NCI-H187 treated with DMSO at 0.1 percent for 48 hours (cell line): ENCODE data around the gene TK2.
"Not testable (repeated sequence)": the region's sequence is repeated elsewhere in the genome, so short reads cannot be mapped to it uniquely, and the experiment has no call there.

ENCODE experiments used
- DNase-seq: peaks from one replicate; lab custom pipeline; 2025; lab: John Stamatoyannopoulos, UW

The TK2 gene

DNA sequence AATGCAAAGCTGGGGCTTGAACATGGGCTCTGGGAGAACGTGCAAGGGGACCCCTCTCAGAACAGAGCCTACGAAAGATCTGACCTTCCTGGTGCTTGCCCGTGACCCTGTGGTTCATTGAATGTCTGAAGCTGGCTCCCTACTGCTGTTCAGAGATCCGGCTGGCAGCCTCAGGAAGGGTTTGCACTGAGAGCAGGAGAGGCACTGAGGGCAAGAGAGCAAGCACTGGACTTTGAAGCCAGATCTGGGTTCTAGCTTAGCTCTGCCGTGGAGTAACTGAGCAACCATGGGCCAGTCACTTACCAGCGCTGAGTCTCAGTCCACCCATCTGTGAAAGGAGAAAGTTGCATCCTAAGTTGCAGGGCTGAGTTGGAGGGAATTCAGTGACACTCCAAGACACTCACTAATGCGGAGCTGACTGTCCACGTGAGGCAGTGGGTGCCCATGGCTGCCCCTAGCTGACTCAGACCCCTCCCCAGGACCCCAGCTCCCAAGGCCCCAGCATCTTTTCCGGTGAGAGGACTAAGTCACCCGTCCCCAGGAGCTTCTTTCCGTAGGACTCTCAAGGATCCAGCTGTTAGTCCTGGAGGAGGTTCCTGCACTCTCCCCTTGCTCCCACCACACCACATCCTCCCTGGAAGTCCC is 81.5 kb downstream of the TK2 start:
- no peak for DNase-seq

DNA sequence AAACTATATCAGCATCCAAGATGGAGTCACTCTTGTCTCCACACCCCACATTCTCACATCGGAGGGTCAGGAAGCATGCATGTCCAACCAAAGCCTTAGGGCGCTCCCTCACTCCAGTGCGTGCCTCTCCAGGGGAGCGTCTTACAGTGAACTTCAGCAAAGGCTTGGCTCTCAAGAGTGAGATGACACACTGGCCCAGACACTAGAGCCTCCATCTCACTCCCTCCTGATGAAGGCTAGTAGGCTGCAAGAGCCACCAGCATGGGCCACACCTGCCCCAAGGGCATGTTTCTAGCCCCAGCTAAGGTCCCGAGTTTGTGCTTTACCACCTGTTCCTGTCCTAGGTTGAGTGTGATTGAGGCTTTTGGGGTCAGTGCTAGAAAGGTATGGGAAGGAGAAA is 82.3 kb downstream of the TK2 start:
- no peak for DNase-seq

DNA sequence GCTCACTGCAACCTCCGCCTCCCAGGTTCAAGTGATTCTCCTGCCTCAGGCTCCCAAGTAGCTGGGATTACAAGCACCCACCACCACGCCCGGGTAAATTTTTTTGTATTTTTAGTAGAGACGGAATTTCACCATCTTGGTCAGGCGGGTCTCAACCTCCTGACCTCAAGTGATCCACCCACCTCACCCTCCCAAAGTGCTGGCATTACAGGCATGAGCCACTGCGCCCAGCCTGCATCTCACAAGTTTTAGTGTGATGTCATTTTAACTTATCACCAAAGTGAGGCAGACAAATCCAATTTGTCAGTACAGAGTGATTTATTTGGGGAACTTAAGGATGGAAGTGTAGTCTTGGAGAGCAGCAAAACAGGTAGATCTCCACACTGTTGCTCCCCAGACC is 83.3 kb downstream of the TK2 start:
- not testable (repeated sequence) for DNase-seq

DNA sequence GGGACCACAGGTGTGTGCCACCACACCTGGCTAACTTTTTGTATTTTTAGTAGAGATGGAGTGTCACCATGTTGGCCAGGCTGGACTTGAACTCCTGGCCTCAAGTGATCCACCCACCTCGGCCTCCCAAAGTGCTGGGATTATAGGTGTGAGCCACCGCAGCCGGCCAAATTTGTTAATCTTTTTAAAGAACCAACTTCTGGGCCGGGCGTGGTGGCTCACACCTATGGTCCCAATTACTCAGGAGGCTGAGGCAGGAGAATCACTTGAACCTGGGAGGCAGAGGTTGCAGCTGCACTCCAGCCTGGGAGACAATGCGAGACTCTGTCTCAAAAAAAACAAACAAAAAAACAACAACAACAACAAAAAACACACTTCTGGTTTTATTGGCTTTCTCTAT is 84.0 kb downstream of the TK2 start:
- not testable (repeated sequence) for DNase-seq

DNA sequence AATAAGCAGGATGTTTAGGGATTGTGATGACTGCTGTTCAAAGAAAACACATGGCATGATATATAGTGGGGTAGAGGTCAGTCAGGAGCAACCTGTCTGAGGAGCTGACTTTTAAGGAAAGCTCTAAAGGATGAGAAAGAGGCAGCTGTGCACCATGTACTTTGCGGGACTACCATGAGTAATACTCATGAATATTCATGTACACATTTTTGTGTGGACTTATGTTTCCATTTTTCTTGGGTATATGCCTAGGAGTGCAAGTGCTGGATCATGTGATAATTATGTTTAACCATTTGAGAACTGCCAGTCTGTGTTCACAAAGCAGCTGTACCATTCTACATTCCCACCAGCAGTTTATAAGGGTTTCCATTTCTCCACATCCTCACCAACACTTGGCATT is 87.0 kb downstream of the TK2 start:
- DNase-seq: no peak

DNA sequence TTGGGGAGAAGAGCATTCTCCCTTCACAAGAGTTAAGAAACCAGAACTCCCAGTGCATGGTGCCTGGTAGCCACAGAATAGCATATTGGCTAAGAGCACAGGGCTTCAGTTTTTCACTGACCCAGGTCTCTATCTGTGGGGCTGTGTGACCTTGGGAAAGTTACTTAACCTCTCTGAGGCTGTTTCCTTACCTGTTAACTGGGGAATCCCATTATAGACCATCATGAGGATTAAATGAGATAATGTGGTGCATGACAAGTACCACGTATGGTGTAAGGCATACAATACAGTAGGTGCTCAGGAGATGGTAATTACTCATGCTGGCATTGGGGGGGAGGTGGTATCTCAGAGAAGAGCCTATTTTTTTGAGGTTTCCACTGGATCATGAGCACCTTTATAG is 89.2 kb downstream of the TK2 start:
- DNase-seq: no peak

DNA sequence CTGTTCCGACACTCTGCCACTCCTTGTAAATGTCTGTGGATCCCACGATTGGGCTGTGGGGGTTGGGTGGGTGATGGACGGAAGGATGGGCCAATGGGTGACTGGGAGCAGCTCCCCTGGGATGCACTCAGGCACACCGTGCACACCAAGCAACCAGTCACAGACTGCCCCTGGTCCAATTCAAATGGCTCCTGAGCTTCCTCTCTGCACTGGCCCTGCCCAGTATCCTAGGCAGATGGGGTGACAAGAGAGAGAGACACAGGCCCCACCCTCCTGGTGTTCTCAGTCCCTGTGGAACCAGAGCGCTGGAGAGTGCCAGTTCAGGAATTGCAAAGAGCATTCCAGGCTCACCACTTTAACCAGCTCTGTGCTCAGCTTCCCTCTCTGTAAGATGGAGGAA is 90.0 kb downstream of the TK2 start:
- no peak for DNase-seq

DNA sequence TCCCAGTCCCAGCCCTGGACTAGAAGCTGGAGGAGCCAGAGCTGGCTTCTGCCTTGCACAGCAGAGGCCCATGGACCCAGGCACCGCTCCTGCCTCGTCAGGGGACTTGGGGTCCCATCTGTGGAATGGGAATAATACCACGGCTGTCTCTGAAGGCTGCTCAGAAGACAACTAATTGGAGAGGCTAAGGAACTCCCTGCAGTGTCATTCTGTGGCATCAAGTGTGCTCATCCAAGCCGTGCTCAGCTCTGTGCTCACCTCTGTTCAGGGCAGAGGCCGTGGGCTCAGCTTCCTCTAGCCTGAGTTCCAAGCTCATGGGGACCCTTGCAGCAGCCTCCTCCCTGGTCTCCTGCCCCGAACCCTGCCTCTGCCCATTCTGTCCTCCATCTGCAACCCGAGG is 91.1 kb downstream of the TK2 start:
- DNase-seq: no peak

DNA sequence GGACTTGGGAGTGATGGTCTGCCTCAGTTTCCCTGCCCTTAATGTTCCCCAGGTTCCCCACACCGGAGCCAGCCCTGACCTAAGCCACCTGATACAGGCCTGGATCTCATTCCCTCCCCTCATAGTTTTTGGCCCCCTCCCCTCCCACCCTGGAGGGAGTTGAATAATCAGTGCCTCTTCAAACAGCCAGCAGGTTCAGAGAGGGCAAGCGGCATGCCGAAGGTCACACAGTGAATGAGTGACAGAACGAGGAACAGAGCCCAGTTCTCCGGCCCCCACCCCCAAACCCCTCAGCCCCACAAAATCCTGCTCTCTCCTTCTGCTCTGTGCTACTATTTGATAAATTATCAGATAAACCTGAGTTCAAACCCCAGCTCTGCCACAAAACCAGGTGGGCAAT is 91.6 kb downstream of the TK2 start:
- no peak for DNase-seq
